Activated CD4-positive, alpha-beta T cell treated with anti-CD3 and anti-CD28 coated beads for 1 hour (primary cell): ENCODE data around the gene ETS1.
A peak's percentile ranks its signal among the peaks of the same experiment; 100 is the strongest.

Experiments used
- DNase-seq: peaks from one replicate; pipeline ENCODE4 v3.0.0-alpha.2; 2020

ETS1 gene, protein sequence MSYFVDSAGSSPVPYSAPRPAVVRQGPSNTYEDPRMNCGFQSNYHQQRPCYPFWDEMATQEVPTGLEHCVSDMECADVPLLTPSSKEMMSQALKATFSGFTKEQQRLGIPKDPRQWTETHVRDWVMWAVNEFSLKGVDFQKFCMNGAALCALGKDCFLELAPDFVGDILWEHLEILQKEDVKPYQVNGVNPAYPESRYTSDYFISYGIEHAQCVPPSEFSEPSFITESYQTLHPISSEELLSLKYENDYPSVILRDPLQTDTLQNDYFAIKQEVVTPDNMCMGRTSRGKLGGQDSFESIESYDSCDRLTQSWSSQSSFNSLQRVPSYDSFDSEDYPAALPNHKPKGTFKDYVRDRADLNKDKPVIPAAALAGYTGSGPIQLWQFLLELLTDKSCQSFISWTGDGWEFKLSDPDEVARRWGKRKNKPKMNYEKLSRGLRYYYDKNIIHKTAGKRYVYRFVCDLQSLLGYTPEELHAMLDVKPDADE

DNA sequence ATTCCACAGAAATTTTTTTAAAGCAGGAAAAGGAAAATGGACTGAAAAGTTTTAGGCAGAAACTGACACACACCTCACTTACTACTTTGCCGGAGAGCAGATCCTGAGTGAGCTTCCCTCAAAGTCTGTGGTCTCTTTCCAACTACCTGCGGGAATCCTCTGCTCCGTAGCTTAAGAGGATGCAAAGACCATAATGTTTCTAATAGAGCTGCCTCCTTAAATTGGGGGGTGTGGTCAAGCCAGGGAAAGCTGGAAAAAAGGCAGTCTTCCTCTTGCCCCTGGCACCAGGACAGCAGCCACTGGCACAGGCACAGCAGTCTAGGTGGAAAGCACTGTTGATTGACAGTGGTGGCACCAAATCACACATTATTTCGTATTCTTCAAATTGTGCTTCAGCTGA, at the start of gene ETS1:
Gene ETS1 (minus strand): TSS at position 144 of the 400 bp plus-strand sequence. CDS start 14,428 bp downstream, outside the sequence.
- no peak for DNase-seq

DNA sequence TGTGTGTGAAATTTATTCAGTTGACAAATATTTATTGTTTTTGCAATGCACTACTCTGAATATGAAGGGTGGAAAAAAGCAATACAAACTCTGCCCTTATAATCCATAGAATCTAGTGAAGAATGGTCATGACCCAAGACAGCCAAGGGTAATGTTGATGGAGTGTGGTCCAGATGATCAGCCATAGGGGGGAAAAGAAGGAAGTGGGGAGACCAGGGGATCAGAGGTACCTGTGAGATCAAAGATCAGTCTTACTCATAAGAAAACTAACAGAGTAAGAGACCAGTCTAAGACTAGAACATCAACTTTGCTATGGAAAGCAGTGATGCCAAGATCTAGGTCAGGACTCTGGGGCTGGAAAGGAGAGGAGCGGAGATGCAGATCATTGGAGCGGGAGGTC, 47.0 kb upstream of the ETS1 start:
- DNase-seq, result no peak

DNA sequence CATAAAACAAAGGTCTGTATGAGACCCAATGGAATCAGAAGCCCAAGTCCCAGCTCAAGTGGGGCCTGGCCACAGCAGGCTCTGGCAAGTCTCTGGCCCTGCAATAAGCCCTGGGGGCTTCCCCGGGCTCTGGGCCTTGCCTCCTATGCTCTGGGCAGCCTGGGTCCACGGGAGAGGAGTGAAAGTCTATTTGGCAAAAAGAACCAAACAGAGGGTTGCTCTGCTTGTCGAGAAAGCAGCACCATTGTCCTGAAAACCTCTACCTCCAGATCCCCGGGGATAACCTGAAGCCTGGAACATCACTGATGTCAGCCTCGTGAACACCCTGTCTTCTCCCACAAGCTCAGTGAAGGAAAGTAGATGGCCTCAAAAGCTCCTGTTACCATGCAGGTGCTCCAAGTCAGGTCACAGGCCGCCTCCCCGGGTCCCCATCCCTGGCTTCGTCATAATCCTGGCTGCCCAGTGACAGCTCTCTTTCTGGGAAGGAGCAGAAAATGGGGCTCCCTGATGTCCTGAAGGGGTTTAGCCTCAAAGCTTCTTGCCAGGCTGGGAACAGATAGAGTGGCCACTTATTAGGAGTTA, 46.1 kb upstream of the ETS1 start:
- no peak for DNase-seq

DNA sequence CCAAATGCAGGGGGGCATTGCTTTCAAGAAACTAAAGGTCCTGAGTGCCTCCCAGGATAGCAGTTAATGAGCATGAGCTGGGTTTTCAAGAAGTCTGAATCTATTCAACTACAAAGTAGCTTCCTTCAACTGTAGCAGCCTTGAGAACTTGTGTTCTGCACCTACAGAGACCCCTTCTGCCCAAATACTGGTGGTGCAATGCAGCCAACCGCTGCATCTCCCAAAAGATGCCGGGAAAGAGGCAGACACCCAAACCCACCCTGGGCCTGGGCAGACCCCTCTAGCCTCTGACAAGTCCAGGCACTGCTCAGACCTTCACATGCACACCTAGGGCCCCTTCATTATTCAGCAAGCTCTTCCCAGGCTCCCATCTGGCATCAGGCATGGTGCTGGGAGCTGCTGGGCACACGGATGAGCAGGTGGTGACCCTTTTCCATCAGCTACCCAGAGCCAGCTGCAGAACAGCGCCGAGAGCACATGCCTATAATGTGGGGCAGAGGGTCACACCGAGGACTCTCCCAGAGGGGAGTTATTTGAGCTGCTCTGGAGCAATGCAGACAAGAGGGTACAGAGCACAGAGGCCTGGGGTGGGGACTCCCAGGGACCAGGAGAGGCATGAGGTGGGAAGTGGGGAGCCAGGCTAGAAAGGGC, 44.9 kb upstream of the ETS1 start:
- DNase-seq, result peak; percentile 34

DNA sequence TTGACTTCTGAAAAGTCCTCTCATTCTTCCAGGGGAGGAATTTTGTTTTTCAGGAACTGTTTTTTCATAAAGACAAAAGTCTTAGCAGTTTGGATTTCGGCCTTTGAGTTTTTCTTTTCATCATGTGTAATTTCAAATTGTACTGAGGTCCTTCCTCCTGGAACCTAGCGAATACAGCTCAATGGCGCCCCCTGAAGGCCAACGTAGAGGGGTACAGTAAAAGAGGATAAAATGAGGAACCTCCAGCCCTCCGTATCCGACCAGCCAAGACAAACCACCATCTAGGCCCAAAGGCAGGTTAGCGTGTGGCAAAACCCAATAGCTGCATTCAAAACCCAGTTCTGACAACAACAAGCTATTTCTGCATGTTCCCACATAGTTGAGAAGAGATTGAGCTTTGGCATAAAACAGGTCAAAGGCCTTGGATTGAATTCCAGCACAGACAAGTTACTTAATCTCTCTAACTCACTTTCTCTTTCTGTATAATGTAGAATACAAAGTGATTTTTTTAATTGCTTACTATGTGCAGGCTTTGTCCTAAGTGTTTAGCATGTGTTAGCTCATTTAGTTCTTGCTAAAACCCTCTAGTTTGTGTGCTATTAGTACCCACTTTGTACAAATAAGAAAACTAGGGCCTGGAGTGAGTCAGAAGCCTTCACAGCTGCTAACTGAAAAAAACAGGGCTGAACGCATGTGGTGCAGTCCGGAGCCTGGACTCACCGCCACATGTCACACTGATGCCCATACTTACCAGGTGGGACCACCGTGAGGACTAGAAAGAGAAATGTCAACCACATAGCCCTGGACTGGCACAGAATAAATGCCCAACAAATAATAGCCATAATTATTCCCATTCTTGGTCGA, 43.2 kb upstream of the ETS1 start:
- peak; percentile 85 for DNase-seq

DNA sequence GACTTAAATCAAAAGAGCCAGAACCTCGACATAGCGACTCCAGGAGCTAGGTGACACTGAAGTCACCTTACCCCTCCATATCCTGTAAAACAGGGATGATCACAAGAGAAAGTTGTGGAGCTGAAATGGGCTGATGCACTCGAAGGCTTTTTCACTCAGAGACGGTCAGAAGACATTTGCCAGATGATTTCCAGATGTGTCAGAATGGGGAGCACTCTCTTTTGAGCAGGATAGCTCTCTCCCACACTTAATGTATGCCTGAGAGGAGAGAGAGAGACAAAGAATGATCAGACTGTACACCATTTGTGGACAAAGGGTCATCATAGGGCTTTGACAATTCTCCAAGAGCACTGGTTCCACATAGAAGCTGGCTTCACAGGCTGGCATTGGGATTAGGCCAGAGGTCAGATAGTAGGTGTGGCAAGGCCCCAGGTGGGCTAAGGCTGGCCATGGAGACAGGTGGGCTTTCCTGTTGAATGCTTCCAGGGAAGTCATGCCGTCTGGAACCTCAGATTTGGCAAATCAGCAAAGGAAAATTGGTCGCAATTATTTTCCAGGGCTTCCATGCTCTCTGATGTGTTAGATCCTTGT, 42.3 kb upstream of the ETS1 start:
- no peak for DNase-seq

DNA sequence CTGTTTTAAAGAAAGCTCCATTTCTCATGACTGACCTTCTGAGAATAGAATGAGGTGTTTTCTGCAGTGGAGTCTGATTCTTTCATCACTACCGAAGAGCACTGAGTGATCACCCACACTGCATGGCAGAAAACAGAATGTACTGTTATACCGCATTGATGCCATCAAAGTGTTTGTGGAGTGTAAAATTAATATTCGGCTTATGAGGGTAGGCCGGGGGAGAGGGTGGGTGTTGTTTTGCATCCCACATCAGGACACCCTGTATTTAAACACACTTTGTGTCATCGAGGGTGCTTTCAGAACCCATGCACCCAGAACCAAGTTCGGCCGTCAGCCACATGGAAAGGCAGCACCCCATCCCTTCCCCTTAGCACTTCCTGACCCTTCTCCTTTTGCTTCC, 41.3 kb upstream of the ETS1 start:
- no peak for DNase-seq

DNA sequence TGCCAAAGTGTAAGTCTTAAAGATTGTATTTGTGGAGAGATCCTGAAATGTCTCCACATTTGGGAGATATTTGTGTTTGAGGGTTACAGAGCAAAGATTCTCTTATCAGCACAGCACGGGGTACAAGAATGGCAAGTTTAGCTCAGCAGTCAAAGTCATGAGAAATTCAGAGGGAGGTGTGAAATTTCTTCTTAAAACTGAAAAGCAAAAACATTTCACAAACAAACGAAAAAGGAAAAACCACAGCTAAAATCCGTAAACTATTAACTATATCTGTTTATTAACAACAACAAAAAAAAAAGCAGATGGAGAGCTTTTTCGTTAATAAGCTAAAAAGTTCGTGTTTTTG, 40.9 kb upstream of the ETS1 start:
- DNase-seq, result no peak

DNA sequence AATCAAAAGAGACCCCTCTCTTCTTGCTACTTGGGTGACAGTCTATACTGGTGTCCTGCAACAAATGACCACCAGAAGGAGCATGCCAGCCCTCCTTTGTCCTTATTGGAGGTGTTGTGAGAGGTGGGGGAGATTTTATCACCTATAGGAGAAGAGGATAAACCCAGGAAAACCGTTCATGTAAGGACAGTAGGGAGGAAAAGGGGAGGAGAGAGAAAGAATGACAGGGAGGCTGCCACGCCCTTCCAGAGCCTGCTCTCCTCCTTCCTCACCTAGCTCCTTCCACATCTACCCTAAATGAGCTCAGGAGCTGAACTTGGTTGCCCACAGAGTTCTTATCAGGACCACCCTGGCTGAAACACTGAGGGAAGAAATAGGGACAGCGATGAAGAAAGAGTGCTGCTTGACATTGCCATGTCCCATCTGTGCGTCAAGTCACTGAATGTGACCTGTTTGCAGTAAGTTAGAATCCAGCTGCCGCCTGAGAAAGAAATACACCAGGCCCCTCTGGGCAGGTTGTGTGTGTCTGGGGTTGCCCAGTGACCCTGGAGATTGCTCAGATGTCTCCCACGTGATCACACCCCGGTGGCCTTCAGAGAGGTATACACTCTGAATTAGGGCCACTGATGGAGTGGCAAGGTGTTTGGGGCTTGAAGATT, 40.4 kb upstream of the ETS1 start:
- no peak for DNase-seq

DNA sequence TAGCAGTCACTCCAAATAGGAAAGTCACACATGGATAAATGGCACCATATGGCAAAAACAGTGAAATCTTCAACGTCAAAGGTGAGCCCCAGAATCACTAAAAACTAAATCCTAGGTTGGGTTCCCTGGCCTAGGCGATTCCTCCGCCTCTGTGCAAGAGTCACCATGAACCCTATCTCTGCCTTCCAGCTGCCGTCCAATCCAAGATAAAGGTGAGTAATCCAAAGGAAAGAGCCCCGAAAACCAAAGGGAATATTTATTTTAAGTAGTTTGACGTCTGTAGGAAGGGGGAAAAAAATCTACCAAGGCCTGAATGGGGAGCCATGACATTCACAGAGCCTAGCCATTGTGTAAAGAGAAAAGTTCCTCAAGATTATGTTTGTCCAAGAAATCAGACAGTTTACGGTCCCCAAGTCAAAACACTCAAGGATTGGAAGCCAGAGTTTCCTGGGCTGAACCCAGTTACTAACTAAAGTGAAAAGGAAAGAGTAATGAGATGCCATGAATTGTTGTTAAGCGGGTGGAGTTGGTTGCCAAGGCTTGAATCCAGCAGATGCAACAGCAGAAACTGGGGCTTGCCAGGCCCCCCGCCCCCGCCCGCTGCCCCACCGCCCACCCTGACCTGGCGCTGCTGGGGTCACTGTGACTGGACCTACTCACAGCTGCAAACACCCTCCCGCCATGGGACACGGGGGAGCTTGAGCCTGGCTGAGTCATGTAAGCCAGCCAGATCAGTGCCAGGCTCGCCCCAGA, 39.7 kb upstream of the ETS1 start:
- no peak for DNase-seq

DNA sequence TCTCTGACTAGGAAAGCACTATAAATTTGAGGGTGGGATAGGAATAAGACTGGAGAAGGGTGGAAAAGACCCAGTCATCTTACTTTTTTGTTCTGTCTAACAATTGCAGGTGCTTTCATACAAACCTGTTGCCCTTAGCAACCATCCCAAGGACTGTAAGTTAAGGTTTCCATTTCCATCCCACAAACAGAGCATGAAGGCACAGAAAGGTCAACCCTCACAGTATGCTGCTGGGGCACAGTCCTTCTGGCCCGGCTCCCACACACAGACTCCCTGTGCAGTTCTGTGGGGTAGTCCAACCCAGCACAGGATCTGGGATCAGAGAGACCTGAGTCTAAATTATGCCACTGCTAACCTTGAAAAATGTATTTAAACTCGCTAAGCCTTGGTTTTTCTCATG, 38.4 kb upstream of the ETS1 start:
- no peak for DNase-seq

DNA sequence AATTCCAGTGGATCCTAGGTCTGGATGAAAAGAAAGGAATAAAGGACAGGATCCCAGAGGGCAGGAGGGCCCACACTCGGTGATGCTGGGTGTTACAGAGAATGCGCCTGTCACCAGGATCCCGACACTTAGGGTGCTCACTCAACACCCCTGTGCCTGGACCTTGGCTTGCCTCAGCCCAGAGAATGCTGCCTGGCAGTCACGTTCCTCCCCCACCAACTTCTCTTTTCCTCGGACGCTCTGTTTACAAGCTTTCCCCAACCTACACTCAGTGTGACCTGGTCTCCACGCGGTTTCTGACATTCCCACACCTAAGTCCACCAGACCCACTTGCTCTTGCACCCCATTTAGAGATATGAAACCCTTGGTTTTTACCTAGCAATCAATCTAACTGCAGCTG, 38.0 kb upstream of the ETS1 start:
- no peak for DNase-seq

DNA sequence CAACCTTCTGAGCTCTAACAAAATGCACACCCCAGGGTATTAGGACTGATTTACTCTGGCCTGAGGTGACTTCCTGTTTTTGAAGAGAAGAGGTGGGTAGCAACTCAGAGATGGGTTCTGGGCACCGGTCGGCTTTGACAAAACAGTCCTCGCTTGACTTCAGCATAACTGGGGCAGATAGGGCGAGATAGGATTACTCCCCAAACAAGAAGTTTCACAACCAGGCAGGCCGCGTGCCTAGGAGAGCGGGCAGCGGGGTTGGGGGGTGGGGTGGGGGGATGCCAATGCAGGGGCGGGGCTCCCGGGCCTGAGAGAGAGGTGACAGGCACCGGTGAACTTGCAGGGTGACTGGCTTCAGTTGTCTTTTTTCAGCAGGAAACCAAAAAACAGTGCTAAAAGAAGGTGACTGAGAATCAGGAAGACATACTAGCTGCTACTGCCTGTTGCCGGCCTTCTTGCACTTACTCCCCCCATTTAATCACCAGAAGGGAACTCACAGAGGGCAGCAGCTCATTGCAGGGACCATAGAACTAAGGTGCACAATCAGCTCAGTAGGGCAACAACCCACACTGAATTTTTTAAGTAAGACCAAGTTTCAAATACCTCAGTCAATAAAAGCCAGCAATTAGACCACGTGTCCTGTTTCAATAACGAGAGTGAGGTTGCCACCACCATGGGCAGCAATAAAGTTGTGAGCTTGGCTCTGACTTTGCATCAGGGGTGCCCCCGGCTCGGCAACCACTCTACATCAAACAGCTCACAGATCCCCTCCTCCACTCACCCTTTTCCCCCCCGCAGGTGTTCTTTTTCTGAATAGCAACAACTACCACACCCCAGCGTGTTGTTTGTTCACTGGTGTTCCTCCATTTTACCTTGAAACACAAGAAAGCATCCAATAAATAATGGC, 37.2 kb upstream of the ETS1 start:
- DNase-seq, result peak; percentile 34

DNA sequence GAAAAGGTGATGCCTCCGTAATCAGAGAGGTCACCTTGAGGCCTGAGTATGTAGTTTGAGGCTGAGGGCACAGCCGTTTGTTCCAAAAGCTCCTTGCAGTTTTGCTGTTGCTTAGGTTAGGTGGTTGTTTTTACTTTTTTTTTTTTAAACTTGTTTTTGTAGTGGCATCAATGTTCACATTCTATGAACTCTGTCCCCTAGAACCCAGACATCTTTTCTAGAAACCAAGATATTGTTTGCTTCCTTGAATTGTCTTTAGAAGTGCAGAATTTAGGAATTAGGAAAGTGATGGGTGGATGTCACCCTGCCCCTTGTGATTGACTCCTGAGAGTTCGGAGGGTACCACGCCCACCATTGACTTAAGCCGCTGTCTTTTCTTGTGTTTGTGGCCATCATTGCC, 35.7 kb upstream of the ETS1 start:
- no peak for DNase-seq

DNA sequence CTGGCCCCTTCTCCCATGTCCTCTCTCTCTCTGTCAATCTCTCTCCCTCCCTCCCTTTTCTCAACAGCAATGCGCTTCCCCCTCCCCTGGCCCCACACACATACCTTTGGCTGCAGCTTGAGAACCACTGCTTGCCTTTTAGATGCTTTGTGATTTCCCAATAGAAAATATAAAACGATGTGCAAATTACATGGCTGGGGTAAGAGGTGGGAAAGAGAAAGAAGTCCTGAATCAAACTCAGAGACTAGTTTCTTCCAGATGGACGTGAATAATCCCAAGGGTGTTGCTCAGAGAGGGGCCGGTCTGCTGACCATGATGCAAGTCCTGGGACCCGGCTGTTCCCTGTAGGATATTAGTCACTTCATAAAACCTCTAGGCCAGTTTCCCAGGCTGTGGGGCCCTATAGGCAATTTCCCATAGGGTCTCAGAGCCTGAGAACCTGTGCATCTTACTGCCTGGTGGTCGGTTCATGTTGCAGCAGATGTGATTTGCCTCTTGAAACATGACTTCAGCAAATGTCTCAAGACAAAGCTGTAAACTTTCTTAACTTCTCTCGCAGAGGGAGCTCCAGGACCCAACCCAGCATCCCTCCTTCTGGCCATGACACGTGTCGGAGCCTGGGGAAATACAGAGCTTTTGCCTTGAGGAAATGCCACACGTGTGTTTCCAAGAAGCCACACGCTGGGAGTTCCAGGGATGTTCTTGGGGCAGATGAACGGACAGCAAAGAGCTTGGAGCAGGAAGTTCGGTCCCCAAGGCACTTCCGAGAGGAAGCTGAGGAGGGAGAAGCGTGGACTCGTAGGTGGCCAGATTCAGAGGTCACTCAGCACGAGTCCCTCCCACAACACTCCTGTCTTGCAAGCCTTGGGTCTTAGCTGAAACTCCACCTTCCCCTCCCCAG, 34.5 kb upstream of the ETS1 start:
- DNase-seq, result no peak

DNA sequence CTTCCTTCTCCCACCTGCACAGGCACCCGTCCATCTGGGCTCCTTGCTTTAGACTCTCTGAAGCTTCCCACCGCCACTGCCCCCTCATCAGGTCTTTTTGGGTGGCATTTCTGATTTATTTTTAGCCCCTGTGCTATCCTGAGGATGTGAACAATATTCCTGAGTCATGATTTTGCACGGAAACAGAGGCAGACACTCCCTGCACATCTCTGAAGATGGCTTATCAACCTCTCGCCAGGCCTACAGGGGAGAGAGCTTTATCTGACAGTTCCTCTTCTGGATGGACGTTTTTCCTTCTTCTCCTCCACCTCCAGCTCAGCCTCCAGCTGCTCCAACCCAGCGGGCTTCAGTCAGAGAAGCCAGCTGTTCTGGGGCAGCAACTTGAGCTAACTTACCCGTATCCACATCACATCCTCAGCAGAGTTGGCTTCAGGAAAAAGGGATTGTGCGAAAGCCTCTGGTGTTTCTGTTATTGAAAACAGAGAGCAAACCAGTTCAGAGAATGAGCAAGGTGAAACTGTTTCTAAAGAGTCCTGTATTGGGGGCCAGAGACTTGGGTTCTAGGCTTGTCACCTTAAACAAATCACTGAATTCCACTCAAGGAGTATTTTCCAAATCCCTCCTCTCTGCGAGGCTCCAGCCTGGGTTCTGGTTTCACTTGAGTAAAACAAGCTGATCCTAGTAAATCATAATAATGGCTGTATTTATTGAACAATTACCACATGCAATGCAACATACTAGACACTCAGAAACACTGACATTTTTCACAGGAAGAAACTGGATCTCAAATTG, 33.1 kb upstream of the ETS1 start:
- DNase-seq, result no peak

DNA sequence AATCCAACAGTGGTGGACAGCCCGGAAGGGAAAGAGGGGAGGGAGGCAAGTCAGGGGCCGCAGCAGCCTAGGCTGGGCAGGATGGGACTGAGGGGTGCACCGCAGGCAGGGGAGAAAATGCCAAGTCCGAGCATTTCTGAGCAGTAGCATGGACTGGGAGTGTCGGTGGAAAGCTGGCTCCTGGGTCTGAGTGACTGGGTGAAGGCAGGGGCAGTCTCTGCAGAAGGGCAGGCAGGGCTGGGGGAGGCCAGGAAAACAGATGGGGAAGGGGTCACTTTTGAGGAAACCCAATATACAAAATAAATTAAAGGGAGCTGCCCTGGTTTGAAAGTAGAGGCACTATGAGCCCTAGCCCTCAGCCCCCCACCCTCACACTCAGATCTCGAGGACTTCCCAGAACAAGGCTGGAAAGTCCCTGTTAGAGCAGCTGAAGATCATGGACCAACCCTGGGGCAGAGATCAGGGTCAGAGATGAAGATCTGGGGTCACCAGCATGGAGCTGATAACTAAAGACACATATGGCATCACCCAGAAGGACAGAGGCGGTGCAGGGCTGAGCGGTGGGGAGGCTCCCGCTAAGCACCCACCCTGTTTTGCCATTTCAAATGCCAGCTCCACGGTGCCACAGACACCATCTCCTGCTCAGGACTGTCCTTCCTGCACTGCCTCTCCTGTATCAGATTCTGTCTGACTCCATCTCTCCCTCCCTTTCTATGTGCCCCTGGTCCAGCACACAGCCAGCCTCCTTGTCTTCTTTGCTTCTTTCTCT, 32.4 kb upstream of the ETS1 start:
- DNase-seq, result no peak

DNA sequence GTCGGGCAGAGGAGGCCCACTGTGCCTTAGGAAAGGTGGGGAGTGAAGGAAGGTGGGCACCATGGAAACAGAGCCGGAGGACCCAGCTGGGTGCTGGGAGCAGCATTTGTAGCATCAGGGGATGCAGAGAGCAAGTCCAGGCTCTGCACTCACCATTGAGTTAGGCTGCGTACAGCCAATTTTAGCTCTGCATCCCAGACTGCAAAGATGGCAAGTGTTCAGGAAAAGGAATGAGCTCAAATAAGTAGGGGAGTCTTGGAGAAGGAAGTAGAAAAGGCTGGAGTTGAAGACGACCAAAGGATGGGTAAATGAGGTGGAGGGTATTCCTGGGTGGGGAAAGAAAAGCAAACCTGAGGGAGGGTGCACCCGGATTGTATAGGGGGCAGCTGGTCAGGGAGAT, 31.6 kb upstream of the ETS1 start:
- no peak for DNase-seq
